Activated CD4-positive, alpha-beta T cell treated with anti-CD3 and anti-CD28 coated beads, Interleukin-2, amount 50 U/mL, for 24 hours (primary cell): ENCODE results near the gene VSTM5.

Experiments
- DNase-seq, 2 donors: peaks; one replicate each; pipeline ENCODE4 v3.0.0-alpha.2; 2020; ENCODE audit warnings: low read depth in 1 of 2, low spot score in 1 of 2

The VSTM5 gene

DNA sequence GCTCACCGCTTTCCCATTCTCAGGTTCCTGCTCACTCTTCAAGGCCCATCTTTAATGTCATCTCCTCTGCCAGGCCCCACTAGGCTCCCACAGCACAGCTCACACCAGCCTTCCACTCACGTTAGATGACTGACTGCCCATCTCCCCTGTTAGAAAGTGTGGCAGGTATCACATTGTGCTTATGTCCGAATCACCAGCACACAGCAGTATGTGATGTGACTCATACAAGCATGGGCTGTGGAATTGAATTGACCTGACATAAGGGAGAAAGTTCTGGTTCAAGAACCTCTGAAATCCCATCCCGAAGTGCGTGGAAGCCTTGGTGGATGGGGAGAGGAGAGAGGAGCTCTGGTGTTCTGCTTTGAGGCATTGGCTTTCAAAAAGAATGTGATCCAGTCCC, 6.5 kb downstream of the VSTM5 start:
- no peak for DNase-seq

DNA sequence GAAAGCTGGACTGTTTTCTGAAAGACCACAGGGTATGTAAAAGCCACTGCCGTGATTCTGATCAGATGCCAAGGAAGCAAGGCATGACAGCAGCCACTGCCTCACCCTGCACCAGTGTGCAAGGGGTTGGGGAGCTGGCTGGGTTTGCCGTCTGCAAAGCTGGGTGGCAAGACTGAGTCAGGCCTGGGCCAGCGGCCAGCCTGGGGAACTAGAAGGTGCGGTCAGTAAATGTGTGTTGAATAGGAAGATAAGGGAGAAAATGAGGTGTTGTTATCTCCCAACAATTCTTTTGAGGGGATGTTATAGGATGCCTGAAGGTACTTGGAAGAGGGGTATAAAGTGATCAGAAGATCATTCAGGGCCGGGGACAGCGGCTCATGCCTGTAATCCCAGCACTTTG, 8.0 kb downstream of the VSTM5 start:
- no peak for DNase-seq

DNA sequence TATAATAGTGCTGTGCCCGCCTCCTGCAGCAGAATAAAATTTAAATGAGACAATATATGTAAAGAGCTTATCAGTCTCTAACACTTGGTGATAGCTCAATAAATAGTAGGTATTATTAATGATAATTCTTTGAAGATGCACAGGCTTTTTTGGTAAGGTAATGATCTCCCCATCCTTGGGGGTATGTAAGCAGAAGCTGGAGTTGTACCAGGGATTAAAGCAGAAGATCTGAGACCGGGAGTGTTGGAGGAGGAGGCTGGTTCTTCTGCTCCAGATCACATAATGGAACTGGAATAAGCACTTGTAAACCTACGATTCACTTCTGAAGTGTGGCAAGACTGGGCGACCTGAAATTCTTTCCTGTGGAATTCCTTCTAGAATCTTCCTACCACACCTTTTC, 8.4 kb downstream of the VSTM5 start:
- DNase-seq: no peak

DNA sequence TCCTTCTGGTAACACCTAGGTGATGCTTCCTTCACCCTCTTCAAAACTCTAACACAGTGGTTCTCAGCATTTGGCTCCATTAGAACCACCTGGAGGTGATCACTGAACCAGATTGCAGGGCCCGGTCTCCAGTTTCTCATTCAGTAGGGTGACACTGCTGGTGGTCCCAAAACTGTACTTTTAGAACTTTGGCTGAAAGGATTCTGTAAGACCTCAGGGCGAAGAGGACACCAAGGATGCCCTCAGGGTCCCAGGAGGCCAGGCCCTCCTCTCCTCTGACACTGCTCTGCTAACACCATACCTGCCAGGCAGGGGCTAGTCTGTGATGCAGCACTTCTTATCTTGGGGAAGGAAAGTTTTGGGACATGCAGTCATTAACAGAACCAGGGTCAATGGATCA, 9.0 kb downstream of the VSTM5 start:
- no peak for DNase-seq

DNA sequence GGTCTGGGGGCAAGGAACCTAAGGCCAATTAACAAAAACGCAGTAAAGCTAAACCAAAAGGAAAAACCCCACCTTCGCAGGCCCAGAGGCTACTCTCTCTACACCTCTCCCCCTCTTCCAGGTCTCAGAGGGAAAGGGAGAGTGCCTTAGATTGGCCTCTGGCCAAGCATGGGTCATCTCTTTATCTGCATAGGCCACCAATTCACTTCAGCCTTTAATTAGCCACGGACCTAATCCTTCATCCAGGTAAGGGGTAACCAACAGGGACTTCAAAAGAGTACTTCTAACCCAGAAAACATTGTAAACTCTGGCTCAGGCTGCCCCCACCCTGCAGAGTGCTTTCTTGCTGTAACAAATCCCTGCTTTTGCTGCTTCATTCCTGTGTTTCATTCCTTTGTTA, 9.4 kb downstream of the VSTM5 start:
- DNase-seq: no peak

DNA sequence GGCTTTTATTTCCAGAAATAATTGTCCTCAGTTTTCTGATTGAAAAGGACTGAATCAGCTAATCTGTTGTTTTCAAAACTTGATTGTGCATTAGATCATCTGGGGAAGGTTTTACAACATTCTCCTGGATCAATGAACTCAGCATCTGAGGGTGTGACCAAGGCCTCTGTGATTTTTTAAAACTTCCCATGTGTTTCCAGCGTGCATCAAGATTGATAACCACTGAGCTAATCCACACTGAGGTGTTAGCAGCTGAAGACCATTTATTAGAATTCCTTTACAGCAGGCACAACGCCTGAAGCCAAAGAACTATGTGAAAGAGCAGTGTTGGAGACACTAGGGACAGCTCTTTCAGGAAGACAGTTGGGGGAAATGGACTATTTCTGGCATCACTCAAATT, 10.2 kb downstream of the VSTM5 start:
- no peak for DNase-seq

DNA sequence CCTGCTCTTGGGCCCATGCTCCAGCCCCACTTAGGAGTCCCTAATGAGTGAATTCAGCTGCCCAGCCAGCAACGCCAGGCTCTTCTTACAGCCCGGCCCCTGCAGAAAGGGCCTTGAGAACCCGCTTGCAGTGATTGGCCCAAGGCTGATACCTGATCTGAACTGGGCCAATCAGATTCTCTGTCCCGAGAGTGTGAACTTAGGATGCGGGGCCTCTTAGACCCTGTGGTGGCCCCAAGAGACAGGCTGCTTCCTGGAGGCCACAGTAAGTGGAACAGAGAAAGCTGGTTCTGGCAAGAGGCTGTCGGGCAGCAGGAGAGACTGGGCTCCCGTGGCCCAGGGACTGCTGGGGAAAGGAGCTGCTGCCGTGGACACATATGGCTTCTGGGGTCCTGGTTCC, 11.5 kb downstream of the VSTM5 start:
- no peak for DNase-seq

DNA sequence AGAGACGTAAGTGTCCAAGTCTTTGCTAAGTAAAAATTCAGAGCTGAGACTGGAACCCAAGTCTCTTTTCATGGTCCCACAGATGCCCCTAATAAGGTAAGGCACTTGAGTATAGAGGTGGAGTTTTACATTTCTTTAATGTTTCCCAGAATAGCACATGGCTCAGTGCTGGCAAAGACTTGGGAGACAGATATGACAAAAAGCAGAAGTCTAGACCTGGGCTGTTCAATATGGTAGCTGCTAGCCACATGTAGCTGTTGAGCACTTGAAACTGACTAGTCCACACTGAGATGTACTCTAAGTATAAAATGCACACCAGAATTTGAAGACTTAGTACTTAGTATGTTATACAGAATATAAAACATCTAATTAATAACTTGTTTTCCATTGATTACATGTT, 17.6 kb downstream of the VSTM5 start:
- DNase-seq: no peak

DNA sequence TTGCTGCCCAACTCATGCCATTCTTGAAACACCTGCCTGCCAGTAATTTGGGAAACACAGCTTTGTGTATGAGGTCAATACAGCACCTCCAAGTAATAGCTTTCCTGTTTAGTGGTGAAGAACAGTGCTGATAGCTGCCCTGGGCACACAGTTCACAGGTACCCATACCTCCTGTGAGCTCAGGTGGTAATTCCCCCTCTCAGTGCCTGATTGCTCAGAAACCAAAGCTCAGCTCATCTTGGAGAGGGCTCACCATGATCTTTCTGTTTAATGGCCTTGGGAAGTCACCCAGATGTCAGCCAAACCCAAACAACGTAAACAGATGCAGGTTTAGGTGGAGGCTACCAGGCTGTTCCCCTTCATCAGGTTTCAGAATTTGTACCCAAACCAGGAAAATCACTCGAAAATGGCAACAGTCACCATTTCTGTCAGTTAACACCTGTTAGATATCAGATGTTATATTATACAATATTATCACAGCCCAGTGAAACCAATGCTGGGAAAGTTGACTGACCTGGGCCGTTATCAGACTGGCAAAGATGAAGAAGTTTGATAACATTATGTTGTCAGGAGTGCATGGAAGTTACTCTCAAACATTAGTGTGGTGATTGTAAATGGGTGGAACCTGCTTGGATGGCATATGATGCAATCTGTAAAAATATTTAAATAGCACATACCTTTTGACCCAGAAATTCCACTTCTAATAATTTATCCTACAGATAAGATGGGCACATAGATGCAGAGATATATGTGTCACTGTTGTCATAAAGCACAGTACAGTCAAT, 18.9 kb downstream of the VSTM5 start:
- no peak for DNase-seq

DNA sequence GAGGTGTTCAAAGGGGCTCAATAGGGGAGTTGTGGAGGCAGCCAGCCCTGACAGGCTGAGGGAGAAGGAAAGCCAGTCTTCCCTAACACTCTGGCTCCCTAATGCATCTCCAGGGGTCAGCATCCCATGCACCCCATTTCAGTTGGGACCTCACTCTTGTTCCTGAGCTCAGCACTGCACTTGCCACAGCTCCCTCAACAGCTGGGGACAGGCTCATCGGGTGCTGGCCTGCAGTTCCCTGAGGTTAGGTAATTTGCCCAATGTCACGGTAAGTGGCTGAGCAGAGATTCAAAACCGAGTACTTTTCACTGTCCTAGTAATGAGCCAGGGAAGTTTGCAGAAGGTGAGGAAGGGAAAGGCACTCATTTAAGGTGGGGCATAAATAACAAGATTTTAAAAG, 20.8 kb downstream of the VSTM5 start:
- no peak for DNase-seq

DNA sequence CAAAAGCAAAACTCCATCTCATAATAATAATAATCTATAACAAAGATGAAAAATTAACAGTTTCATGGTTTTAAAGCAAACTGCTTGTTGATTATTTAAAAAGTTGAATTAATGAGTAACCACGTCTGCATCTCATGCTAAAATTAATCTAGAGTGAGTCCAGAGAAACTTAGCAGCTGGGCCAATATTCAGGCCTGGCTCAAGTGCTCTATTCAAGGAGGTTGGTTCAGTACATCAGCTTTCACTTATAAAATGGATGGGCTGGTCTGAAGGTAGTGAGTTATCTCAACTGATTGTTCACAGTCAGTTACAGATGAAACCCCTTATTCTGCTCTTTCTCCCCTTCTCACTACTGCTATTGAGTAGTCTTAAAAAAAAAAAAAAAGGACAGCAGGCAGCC, 23.1 kb downstream of the VSTM5 start:
- DNase-seq: no peak

DNA sequence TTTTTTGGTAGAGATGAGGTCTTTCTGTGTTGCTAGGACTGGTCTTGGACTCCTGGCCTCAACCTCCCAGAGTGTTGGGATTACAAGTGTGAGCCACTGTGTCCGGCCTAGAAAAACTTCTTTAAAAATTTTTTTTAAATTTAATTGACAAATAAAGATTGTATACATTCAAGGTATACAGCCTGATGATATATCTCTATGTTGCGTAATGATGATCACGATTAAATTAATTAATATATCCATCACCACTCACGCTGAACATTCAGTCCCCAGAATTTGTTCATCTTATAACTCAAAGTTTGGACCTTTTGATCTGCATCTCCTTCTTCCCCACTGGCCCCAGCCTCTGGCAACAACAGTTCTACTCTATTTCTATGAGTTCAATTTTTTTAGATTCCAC, 27.2 kb downstream of the VSTM5 start:
- DNase-seq: no peak

DNA sequence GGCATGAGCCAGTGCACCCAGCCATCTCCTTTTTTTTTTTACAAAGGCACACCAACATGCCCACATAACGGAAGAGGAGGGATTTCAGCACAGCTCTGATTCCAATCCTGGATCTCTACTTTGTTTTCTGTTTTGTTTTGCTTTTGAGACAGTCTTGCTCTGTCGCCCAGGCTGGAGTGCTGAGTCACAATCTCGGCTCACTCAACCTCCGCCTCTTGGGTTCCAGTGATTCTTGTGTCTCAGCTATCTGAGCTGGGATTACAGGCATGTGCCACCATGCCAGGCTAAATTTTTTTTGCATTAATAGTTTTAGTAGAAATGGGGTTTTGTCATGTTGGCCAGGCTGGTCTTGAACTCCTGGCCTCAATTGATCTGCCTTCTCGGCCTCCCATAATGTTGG, 28.1 kb downstream of the VSTM5 start:
- DNase-seq: no peak

DNA sequence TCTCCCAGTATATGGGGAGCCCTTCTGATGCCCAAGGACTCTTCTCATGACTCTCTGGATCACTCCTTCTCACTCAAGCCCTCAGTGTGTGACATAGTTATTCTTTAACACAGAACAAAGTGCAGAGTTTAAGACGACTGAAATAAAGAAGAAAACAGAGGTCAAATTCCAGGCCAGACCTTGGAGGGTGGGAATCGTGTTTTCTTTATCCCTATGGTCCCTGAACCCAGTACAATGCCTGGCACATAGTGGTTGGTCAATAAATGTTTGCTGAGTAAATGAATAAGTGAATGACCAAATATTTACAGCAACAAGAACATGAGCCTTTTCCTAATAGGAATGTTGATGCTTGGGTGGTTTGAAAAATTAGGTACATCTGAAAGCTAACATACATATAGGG, 28.8 kb downstream of the VSTM5 start:
- no peak for DNase-seq

DNA sequence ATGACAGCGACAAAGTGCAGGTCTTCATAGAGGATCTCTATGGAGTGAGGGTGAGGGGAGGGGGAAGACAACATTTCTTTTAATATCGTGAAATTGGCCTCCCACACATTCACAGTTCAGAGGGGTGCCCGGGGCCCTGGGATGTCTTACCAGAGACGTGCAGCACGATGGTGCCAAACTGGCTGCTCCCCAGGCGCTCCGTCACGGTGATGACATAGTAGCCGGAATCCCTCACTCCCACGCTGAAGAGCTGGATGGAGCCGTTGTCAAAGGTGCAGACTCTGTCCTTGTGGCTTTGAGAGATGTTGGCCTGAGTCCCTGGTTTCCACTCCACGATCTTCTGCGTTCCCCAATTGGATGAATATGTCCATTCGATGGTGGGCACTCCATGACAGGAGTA, 29.6 kb downstream of the VSTM5 start:
- no peak for DNase-seq

DNA sequence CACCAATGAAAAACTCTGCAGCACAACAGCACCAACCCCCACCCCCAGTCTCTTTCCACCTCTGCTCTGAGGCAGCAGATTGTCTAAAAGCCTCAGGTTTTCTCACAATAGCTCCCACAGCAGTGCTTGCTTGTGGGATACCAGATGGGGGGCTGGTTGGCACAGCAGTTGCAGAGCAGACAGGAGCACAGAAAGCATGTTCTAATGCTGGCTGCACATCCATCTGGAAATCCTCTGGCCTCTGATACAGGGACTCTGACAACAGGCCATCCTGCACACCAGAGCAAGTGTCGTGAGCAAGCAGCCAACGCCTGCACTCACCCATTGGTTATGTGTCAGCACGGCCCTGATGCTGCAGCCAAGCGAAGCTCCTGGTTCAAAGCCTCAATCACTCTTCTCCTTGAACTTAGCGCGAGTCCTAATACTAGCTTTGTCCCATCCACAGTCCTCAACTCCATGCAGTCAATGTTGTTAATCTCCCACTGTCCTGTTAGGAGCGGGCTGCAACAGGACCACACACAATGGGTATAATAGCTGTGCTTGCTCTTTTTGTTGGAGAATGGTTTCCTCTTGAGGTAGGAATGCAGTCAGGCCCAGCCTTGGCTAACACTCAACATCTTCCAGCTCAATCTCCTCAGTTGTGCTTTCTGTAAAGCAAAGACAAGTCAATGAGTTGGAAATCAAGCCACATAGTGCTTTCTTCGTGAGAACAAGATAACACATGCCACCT, 30.3 kb downstream of the VSTM5 start:
- DNase-seq: no peak

DNA sequence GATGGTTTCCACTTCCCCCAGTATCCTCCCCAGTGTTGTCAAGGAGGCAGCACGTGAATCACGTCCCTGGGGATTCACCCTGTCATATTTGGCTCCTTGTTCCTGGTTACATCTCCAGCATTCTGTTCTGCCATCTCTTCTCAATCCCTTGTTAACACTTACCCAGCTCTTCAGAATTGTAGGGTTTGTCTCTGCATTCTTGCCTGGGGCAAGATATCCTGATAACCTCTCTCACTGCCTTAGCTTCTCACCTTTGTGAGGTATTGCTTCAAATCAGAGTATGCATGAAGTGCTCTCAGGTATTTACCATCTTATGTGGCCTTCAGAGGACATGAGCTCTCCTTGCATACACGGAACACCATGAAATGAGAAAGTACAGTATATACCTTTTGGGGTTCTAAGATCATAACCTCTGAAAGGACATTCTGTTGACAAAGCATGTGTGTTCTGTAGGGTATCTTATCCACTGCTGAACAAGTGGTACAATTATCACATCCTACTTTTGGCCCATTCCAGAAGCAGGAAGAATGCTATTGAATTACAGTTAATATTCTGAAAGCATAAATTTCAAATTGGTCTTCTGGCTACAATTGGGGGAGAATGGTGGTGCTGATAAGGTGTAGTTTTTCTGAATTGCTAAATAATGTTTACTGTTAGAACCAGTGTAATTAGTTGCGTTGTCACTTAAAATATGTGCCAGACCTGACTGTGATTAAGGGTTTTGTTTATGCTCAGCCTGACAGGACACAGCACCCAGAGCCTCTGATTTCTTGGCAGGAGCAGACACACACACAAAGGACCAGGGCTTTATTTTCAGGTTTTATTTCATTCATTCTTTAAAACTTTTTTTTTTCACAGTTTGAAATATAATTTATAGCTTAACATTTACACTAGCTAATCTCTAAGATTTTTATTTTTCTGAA, 32.7 kb downstream of the VSTM5 start:
- no peak for DNase-seq

DNA sequence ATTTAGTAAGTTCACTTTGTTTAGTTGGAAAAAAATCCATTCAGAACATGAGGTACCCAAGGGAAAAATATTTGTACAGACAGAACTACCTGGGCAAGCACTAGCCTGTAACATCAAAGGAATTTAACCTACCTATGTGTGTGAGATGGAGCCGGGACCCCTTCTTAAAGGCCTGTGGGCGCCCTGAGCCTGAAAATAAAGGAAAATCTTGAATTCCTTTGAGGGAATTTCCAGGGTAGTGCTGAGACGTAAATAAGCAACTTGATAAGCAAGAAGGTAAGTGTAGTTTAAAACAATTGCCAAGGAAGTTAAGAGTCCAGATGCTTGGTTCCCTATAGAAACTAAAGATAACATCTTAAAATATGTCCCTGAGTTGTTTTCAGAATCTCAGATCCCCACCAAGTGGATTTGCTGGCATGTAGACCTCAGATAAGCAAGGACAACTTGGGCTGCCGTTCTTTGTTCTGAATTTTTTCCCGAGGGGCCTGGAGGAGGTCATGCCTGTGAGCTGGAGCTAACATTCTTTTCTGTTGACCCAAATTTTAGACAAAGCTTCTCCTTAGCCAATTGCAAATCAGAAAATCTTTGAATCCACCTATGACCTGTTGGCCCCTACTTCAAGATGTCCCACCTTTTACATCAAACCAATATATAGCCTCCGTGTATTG, 35.3 kb downstream of the VSTM5 start:
- no peak for DNase-seq

DNA sequence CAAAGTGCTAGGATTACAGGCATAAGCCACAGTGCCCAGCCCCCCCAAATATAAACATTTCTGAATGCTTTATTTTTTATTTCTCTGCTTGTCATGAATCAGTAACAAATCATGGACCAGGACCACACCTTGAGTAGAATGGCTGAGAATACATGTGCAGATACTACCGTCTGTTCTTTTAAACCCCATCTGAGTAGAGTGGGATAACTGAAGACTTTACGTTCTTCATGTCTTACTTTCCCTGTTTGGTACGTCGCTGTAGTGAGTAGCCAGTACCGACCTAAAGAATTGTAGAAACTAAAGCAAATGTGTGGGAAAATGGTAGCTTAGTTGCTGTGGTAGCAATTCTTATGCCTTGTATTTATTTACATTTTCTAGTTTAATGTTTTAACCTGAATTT, 36.4 kb downstream of the VSTM5 start:
- DNase-seq: no peak

DNA sequence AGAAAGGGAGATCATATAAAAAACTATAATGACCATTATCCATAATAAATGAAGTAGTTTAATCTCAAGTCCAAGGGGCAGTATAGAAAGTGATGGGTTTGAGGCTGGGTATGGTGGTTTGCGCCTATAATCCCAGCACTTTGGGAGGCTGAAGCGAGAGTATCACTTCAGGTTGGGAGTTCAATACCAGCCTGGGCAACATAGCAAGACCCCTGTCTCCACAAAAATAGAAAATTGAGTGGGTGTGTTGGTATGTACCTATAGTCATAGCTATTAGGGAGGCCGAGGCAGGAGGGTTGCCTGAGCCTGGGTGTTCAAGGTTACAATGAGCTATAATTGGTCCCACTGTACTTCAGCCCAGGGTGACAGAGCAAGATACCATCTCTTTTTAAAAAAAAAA, 42.4 kb downstream of the VSTM5 start:
- DNase-seq: no peak

DNA sequence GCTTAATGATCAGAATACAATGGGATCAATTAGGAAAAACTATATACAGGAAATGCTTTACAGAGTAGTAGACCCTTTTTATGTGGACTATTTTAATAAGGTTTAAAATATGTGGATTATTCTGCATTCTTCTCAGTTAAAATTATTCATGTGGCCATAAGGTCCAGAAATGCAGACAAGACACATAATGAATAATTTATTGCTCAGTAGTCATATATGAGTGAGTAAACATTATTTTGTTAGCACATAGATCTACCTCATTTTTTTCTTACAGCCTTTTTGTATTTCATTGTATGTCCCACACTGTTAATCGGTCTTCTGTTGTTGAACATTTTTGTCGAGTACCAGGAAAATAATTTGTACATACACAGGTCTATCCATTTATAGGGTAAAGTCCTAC, 45.5 kb downstream of the VSTM5 start:
- DNase-seq: no peak
